ENCODE results near the gene KCNG4. TPM values are rescaled to one million over a fixed set of nuclear protein-coding genes. Genes with fewer than 3 reads are reported as not detected.

KCNG4 gene
- total and polyA plus RNA-seq, 2 of the 8 experiments (the other 6 are each of a cell fraction or from before 2014, with no cell fraction given), result not detected

- Histone ChIP-seq H3K27ac (ENCODE audit: low read depth, low read length) (no peak overlapping the region), H2BK5ac (ENCODE audit: low read depth, low read length) (no peak overlapping the region), H2AFZ (ENCODE audit: low read length) (no peak overlapping the region), H4K8ac (ENCODE audit: extremely low read depth, insufficient read depth, low read length) (peak overlapping the region; percentile 88; the same call in 1 of the 2 replicates), H3K9me3 (ENCODE audit: insufficient read depth in 2 of 2, low read depth in 1 of 2, low read length in 1 of 2) (no peaks in the 10 kb centered on the region; a peak in 1 of 4 replicates), H3K4me2 (ENCODE audit: insufficient read depth in 1 of 2, low read depth in 2 of 2, low read length in 2 of 2) (no peak overlapping the region), H3K9ac (replicated peaks in 1 of 4; ENCODE audit: extremely low read depth in 1 of 4, low read depth in 3 of 4, low read length in 3 of 4) (no peak overlapping the region; a peak in 1 of 7 replicates), H3K23me2 (ENCODE audit: low read depth, low read length) (no peaks in the 10 kb centered on the region), H3K23ac (ENCODE audit: insufficient read length) (no peak overlapping the region), H3K4me3 (ENCODE audit: extremely low read depth in 1 of 4, insufficient read depth in 2 of 4, low read depth in 3 of 4, low read length in 4 of 4) (no peak overlapping the region), H3K79me2 (ENCODE audit: control insufficient read depth in 1 of 2, insufficient read depth in 2 of 2, low read length in 2 of 2) (no peaks in the 10 kb centered on the region), H4K91ac (replicated peaks; ENCODE audit: insufficient read length, low read length) (no peak overlapping the region), H3K4ac (replicated peaks; ENCODE audit: insufficient read length, low read depth, low read length) (no peak overlapping the region), H3K14ac (ENCODE audit: insufficient read length) (no peak overlapping the region), H3K79me1 (ENCODE audit: low read depth, low read length) (no peaks in the 10 kb centered on the region), H2BK20ac (ENCODE audit: low read length) (no peak overlapping the region), H4K5ac (ENCODE audit: insufficient read length, low read depth, low read length) (no peak overlapping the region), H3K36me3 (ENCODE audit: control insufficient read depth in 2 of 4, insufficient read depth in 4 of 4, low read length in 3 of 4) (no peaks in the 10 kb centered on the region), H3K4me1 (replicated peaks in 1 of 4; ENCODE audit: control insufficient read depth in 3 of 4, insufficient read depth in 4 of 4, low read length in 3 of 4) (peaks cover 0 to 3% (median under 1%) of the 10 kb centered on the region in 4 experiments; a peak in 3 of 7 replicates), H2BK12ac (ENCODE audit: low read depth, low read length) (peak overlapping the region; percentile 39; the same call in 1 of the 2 replicates), H2BK120ac (replicated peaks; ENCODE audit: low read depth, low read length) (no peak overlapping the region), H3K18ac (ENCODE audit: extremely low read depth, low read length) (no peak overlapping the region), H2BK15ac (ENCODE audit: low read length) (0 out of 2 replicates have a peak overlapping the region, but pooled peaks have one; percentile 81), H2AK5ac (ENCODE audit: low read depth, low read length) (no peak overlapping the region), H4K20me1 (replicated peaks in 1 of 2; ENCODE audit: control insufficient read depth in 1 of 2, insufficient read depth in 2 of 2, low read length in 2 of 2) (no peaks in the 10 kb centered on the region), H3K56ac (replicated peaks; ENCODE audit: insufficient read length, low read depth, low read length) (no peak overlapping the region), H3K27me3 (replicated peaks in 1 of 4; ENCODE audit: control insufficient read depth in 3 of 4, extremely low read depth in 1 of 4, insufficient read depth in 3 of 4, low read length in 3 of 4) (no peaks in the 10 kb centered on the region)
- DNase-seq (ENCODE audit: low read depth in 1 of 2, low spot score in 2 of 2), result no peak
- 92% methylated on average over 14 of the region's 34 CpGs; no CpG with 5 or more reads in 1 of the 2 experiments for WGBS, 2 experiments (ENCODE audit: extremely low coverage in 1 of 2, insufficient coverage in 1 of 2, insufficient read length in 1 of 2, insufficient replicate concordance in 2 of 2, low coverage in 1 of 2, low lambda C conversion rate in 2 of 2, missing lambda C conversion rate in 1 of 2)
- TF ChIP-seq RAD21 (IDR thresholded peaks at IDR 0.05 in 1 of 2, conservative IDR thresholded peaks at IDR 0.05 in 1 of 2; ENCODE audit: low read depth in 2 of 2, low read length in 2 of 2), result peak; percentile 51 to 60
- peak; percentile 8 to 33 (median 21); a peak in 3 of 4 replicates for TF ChIP-seq CTCF (IDR thresholded peaks at IDR 0.05; ENCODE audit: control extremely low read depth in 1 of 3, insufficient read depth in 1 of 3, low read depth in 1 of 3, low read length in 3 of 3)
- TF ChIP-seq KDM4A (IDR thresholded peaks at IDR 0.05; ENCODE audit: low read depth, low read length, severe bottlenecking), result no peak
- ChIA-PET POLR2A (ENCODE audit: partially characterized antibody) (interaction anchor here (1.1 kb wide), 1 partner anchor 24 kb away, joined by 3 read pairs; no protein-coding TSS in a partner anchor), CTCF (ENCODE audit: partially characterized antibody) (interaction anchor here (0.7 to 1.2 kb wide), 5 partner anchors 73 to 288 kb away, joined by 3 read pairs; no protein-coding TSS in a partner anchor)
- FAIRE-seq, result no peak
These were observed 45.2 kb downstream of the KCNG4 start for GRCh38 chr16:84194470-84195200.

All from H1 (cell line).